SK-N-SH (cell line): Measurements from ENCODE around the gene MUC2. TPM values are rescaled to one million over a fixed set of nuclear protein-coding genes. Genes with fewer than 3 reads are reported as not detected.

Experiments
- CTCF ChIA-PET: fragments of 300-600, 350-600 bp; formaldehyde crosslinking; extraction: SDS; loops from one replicate; lab custom pipeline; 2021; lab: Yijun Ruan, JAX
- POLR2A ChIA-PET: fragments of 350-600 bp; sonication (Branson Sonifier 250); formaldehyde crosslinking; extraction: SDS; loops from one replicate; lab custom pipeline; 2020; ENCODE audit warnings: antibody characterized with exemption, inconsistent platforms; lab: Yijun Ruan, JAX
- DNase-seq: peaks from one replicate; pipeline ENCODE4 v3.0.0; 2012
- H2AFZ ChIP-seq: fragments of 200-600 bp; sonication (generic); 2 replicates; pipeline ENCODE4 v1.8.1; 2016; ENCODE audit warnings: antibody characterized with exemption, mild to moderate bottlenecking, low read depth
- H3F3A ChIP-seq: fragments of 200-600 bp; sonication (generic); replicated peaks from 2 replicates; pipeline ENCODE3; 2016; ENCODE audit warnings: antibody characterized with exemption, mild to moderate bottlenecking; ENCODE audit not compliant: insufficient read depth
- H3K27ac ChIP-seq, 2 experiments: fragments of 200-500 bp in 1 of 2; fragments of 200-600 bp in 1 of 2; sonication (Bioruptor generic) in 1 of 2; sonication (generic), shearing (Covaris generic) in 1 of 2; 2 replicates each; pipeline versions ENCODE4 v1.5.1 to v1.6.1; 2014 to 2016; ENCODE audit warnings: low read depth in 2 of 2, inconsistent platforms in 1 of 2, low read length in 1 of 2, mild to moderate bottlenecking in 1 of 2, mixed read lengths in 1 of 2
- H3K27me3 ChIP-seq: fragments of 200-600 bp; sonication (generic), shearing (Covaris generic); 2 replicates; pipeline ENCODE4 v1.6.1; 2016; ENCODE audit warnings: mixed run types; ENCODE audit not compliant: insufficient read depth
- H3K36me3 ChIP-seq, 2 experiments: fragments of 200-500 bp in 1 of 2; fragments of 200-600 bp in 1 of 2; sonication (Bioruptor generic) in 1 of 2; sonication (generic) in 1 of 2; replicated peaks in 1 of 2; 2 replicates each; pipeline versions ENCODE3 to v1.5.1; 2014 to 2016; ENCODE audit warnings: low read length in 1 of 2, mild to moderate bottlenecking in 1 of 2; ENCODE audit not compliant: insufficient read depth in 2 of 2, control insufficient read depth in 1 of 2
- H3K4me1 ChIP-seq, 2 experiments: fragments of 200-500 bp in 1 of 2; fragments of 200-600 bp in 1 of 2; sonication (Bioruptor generic) in 1 of 2; sonication (generic), shearing (Covaris generic) in 1 of 2; 2 replicates each; pipeline versions ENCODE4 v1.5.1 to v1.6.1; 2014 to 2016; ENCODE audit warnings: low read depth in 1 of 2, low read length in 1 of 2, mixed run types in 1 of 2; ENCODE audit not compliant: insufficient read depth in 2 of 2, control insufficient read depth in 1 of 2
- H3K4me2 ChIP-seq: fragments of 200-600 bp; sonication (generic), shearing (Covaris generic); 2 replicates; pipeline ENCODE4 v1.6.1; 2017; ENCODE audit warnings: mixed run types
- H3K4me3 ChIP-seq, 2 experiments: fragments of 200-500 bp in 1 of 2; fragments of 200-600 bp in 1 of 2; sonication (Bioruptor generic) in 1 of 2; sonication (generic), shearing (Covaris generic) in 1 of 2; 2 replicates each; pipeline versions ENCODE4 v1.5.1 to v1.8.1; 2014 to 2016; ENCODE audit warnings: low read depth in 2 of 2, inconsistent platforms in 1 of 2, low read length in 1 of 2, mild to moderate bottlenecking in 1 of 2, mixed read lengths in 1 of 2, moderate library complexity in 1 of 2
- H3K79me2 ChIP-seq: fragments of 200-600 bp; sonication (generic); 2 replicates; pipeline ENCODE4 v1.8.1; 2017; ENCODE audit warnings: mild to moderate bottlenecking; ENCODE audit not compliant: insufficient read depth
- H3K9ac ChIP-seq: fragments of 200-600 bp; sonication (generic); 2 replicates; pipeline ENCODE4 v1.6.1; 2017; ENCODE audit warnings: mixed run types
- H3K9me2 ChIP-seq: fragments of 200-600 bp; sonication (generic); 2 replicates; pipeline ENCODE4 v1.6.1; 2017; ENCODE audit warnings: mixed run types
- H3K9me3 ChIP-seq: fragments of 200-600 bp; sonication (generic); 2 replicates; pipeline ENCODE4 v1.6.1; 2017; ENCODE audit warnings: mixed run types, mild to moderate bottlenecking, moderate library complexity
- H4K20me1 ChIP-seq: fragments of 200-600 bp; sonication (generic); 2 replicates; pipeline ENCODE4 v1.6.1; 2017; ENCODE audit warnings: mild to moderate bottlenecking, mixed run types; ENCODE audit not compliant: insufficient read depth
- EP300 ChIP-seq, 2 experiments: IDR thresholded peaks; 2 replicates each; pipeline versions ENCODE4 v1.4.0 to v1.6.1; 2012; ENCODE audit warnings: borderline replicate concordance in 1 of 2, low read depth in 1 of 2, low read length in 1 of 2
- EZH2phosphoT487 ChIP-seq: fragments of 200-600 bp; sonication (generic); IDR thresholded peaks from 2 replicates; pipeline ENCODE4 v1.6.1; 2017; ENCODE audit warnings: low read depth, mixed run types, mild to moderate bottlenecking, antibody characterized with exemption, moderate library complexity, borderline replicate concordance
- FOXJ3 ChIP-seq: sonication (generic); formaldehyde crosslinking; IDR thresholded peaks from 2 replicates; pipeline ENCODE4 v1.5.1; 2020; ENCODE audit warnings: mild to moderate bottlenecking, missing genetic modification reagents
- FOXM1 ChIP-seq: IDR thresholded peaks from 2 replicates; pipeline ENCODE4 v1.4.0; 2012; ENCODE audit warnings: low read depth, mild to moderate bottlenecking
- GABPA ChIP-seq: IDR thresholded peaks from 2 replicates; pipeline ENCODE4 v1.4.0; 2012; ENCODE audit warnings: low read depth, mild to moderate bottlenecking
- GATA2 ChIP-seq: sonication (generic); formaldehyde crosslinking; IDR thresholded peaks from 2 replicates; pipeline ENCODE4 v1.5.0; 2020; ENCODE audit warnings: mild to moderate bottlenecking, missing genetic modification reagents
- MXI1 ChIP-seq: IDR thresholded peaks from 2 replicates; pipeline ENCODE4 v1.6.1; 2012; ENCODE audit warnings: mild to moderate bottlenecking, low read depth, low read length, improper control_type of control experiment
- NFIC ChIP-seq: IDR thresholded peaks from 2 replicates; pipeline ENCODE4 v1.4.0; 2012; ENCODE audit warnings: borderline replicate concordance
- POLR2AphosphoS5 ChIP-seq: IDR thresholded peaks from 2 replicates; pipeline ENCODE4 v1.6.1; 2012; ENCODE audit warnings: low read depth, low read length
- RAD21 ChIP-seq: IDR thresholded peaks from 2 replicates; pipeline ENCODE4 v1.6.1; 2012; ENCODE audit warnings: mild to moderate bottlenecking, low read length
- RFX5 ChIP-seq: IDR thresholded peaks from 2 replicates; pipeline ENCODE4 v1.6.1; 2012; ENCODE audit warnings: mild to moderate bottlenecking, improper control_type of control experiment, low read length
- RXRA ChIP-seq: IDR thresholded peaks from 2 replicates; pipeline ENCODE4 v1.4.0; 2012; ENCODE audit warnings: low read depth, mild to moderate bottlenecking, borderline replicate concordance
- TCF12 ChIP-seq: IDR thresholded peaks from 2 replicates; pipeline ENCODE4 v1.4.0; 2012
- YY1 ChIP-seq: IDR thresholded peaks from 2 replicates; pipeline ENCODE4 v1.4.0; 2012; ENCODE audit warnings: low read depth, mild to moderate bottlenecking
- WGBS: methylation state at CpG from one replicate; pipeline ENCODE4 v1.1.6; 2017; ENCODE audit warnings: low lambda C conversion rate; 5-methylcytosine and 5-hydroxymethylcytosine counted together
- polyA plus RNA-seq, 3 experiments: library from polyadenylated mRNA; depleted of rRNA; stranded (reverse); fragments of >200 nt; gene quantifications; 2 replicates each; pipeline ENCODE4 v1.2.3, GENCODE V29; 2012
- TF ChIP-seq, protein P1 (sequence below): IDR thresholded peaks from 2 replicates; pipeline ENCODE4 v1.4.0; 2012; ENCODE audit warnings: low read depth, borderline replicate concordance
- TF ChIP-seq, protein P2 (sequence below): fragments of 200-600 bp; sonication (generic); IDR thresholded peaks from 2 replicates; pipeline ENCODE4 v1.6.1; 2017; ENCODE audit warnings: antibody characterized with exemption, mild to moderate bottlenecking, moderate library complexity
- TF ChIP-seq, protein P3 (sequence below): IDR thresholded peaks from 2 replicates; pipeline ENCODE4; 2012

MUC2 gene
- polyA plus RNA-seq, 1 of the 3 experiments (the other 2 are of a cell fraction) = not detected

DNA sequence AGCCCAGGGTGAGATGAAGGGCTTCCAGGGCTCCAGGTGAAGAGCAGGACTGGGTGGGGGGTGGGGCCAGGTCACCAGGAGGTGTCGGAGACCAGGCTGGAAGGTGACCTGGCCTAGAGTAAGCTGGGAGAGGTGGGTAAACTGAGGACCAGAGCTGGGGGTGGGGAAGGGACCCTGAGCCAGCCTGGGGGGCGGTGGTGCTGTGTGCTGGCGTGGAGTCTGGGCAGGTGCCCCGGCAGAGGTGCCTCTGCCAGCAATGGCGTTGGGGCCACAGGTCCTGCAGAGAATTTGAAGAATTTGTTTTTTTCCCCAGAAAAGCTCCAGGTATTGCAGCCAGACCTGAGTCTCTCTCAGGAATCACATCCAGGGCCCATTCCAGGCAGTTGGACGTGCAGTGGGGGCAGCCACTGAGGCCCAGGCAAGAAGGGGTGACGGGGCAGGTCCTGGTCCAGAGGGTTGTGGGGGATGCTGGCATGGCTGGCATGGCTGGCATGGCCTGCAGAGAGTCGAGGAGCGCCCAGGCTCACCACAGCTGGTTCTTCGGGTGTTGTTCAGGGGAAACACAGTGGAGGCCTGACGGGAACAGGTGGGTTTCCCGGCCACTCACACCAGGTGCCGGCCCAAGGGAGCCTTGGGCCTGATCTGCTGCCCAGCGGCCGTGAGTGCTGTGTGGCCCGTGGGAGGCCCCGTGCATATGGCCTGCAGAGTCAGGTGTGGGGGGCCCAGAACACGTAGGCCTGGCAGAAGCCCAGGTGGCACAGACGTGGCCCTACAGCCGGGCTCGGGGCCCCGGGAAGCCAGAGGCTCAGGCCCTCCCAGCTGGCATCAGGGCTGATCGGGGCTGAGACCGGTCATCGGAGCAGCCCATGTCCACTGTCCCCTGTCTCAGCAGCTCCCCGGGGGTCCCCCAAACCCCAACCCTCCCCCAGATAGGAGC, 31.8 kb upstream of the MUC2 start:
- no peak overlapping the region for H3K4me3 ChIP-seq
- no peaks in the 10 kb centered on the region; the same call in 1 of the 2 replicates for H3K27me3 ChIP-seq
- POLR2A ChIA-PET = no interaction called here
- CTCF ChIA-PET = interaction anchor here (1.5 to 4.3 kb wide), 3 partner anchors 8 to 195 kb away, joined by 4 to 25 read pairs (median 16); partner anchors contain the start of gene AP2A2
- no peak overlapping the region for H3K27ac ChIP-seq
- peaks cover 0 to 7% of the 10 kb centered on the region in 2 experiments; a peak in 1 of 4 replicates for H3K4me1 ChIP-seq
- H2AFZ ChIP-seq = no peak overlapping the region
- no peaks in the 10 kb centered on the region for H4K20me1 ChIP-seq
- H3K9ac ChIP-seq = no peak overlapping the region
- H3F3A ChIP-seq = no peaks in the 10 kb centered on the region
- peak; percentile 30 for DNase-seq
- no peak overlapping the region for H3K4me2 ChIP-seq
- 59% methylated on average over 7 of the region's 26 CpGs for WGBS
- TF ChIP-seq EZH2phosphoT487 (no peak), RFX5 (no peak), MXI1 (no peak)
- TF ChIP-seq, protein P1, sequence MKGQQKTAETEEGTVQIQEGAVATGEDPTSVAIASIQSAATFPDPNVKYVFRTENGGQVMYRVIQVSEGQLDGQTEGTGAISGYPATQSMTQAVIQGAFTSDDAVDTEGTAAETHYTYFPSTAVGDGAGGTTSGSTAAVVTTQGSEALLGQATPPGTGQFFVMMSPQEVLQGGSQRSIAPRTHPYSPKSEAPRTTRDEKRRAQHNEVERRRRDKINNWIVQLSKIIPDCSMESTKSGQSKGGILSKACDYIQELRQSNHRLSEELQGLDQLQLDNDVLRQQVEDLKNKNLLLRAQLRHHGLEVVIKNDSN = no peak
- H3K9me2 ChIP-seq = no peaks in the 10 kb centered on the region
- H3K9me3 ChIP-seq = no peaks in the 10 kb centered on the region
- H3K36me3 ChIP-seq = no peaks in the 10 kb centered on the region
- no peaks in the 10 kb centered on the region for H3K79me2 ChIP-seq

DNA sequence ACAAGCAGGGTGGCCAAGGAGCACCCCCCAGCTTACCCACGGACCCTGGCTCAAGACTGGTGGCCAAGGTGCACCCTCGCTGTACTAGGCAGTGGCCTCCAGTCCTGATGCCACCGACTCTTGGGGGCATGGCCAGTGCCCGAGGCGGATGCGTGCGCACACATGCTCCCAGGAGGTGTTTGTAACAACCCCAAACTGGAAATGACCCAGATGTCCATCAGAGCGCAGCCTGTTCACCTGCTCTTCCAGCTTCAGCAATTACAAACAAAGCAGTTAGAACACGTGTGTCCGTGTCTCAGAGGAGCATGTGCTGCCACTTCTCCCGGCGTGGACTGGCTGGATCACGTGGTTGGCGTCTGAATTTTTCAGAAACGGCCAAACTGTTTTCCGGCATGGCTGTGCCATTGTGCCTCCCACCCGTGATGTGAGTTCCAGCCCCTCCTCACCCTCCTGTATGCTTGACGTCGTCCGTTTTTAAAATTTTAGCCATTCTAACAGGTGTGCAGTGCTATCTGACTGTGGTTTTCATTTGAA, 31.0 kb upstream of the MUC2 start:
- TF ChIP-seq YY1 = no peak
- no peak for TF ChIP-seq EZH2phosphoT487
- TF ChIP-seq EP300 (IDR thresholded peaks at IDR 0.05; ENCODE audit: borderline replicate concordance in 1 of 2, low read depth in 1 of 2, low read length in 1 of 2) = no peak
- TF ChIP-seq RXRA = no peak
- TF ChIP-seq RAD21 = no peak
- no peak for TF ChIP-seq POLR2AphosphoS5
- no peak for TF ChIP-seq GABPA
- TF ChIP-seq TCF12 = no peak
- TF ChIP-seq, protein P2, sequence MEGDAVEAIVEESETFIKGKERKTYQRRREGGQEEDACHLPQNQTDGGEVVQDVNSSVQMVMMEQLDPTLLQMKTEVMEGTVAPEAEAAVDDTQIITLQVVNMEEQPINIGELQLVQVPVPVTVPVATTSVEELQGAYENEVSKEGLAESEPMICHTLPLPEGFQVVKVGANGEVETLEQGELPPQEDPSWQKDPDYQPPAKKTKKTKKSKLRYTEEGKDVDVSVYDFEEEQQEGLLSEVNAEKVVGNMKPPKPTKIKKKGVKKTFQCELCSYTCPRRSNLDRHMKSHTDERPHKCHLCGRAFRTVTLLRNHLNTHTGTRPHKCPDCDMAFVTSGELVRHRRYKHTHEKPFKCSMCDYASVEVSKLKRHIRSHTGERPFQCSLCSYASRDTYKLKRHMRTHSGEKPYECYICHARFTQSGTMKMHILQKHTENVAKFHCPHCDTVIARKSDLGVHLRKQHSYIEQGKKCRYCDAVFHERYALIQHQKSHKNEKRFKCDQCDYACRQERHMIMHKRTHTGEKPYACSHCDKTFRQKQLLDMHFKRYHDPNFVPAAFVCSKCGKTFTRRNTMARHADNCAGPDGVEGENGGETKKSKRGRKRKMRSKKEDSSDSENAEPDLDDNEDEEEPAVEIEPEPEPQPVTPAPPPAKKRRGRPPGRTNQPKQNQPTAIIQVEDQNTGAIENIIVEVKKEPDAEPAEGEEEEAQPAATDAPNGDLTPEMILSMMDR = no peak
- TF ChIP-seq FOXJ3 (CRISPR knock-in tag) = no peak
- TF ChIP-seq, protein P3, sequence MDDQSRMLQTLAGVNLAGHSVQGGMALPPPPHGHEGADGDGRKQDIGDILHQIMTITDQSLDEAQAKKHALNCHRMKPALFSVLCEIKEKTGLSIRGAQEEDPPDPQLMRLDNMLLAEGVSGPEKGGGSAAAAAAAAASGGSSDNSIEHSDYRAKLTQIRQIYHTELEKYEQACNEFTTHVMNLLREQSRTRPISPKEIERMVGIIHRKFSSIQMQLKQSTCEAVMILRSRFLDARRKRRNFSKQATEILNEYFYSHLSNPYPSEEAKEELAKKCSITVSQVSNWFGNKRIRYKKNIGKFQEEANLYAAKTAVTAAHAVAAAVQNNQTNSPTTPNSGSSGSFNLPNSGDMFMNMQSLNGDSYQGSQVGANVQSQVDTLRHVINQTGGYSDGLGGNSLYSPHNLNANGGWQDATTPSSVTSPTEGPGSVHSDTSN = no peak
- no peak for TF ChIP-seq NFIC
- no peak for TF ChIP-seq FOXM1
- no peak for TF ChIP-seq MXI1
- no peak for TF ChIP-seq GATA2 (CRISPR knock-in tag)
- POLR2A ChIA-PET = no interaction called here
- Histone ChIP-seq H3K27me3 (no peaks in the 10 kb centered on the region; the same call in 1 of the 2 replicates), H3K4me2 (no peak overlapping the region), H4K20me1 (no peaks in the 10 kb centered on the region), H3K9ac (no peak overlapping the region), H3K9me2 (no peaks in the 10 kb centered on the region), H3K27ac (no peak overlapping the region), H3K4me3 (no peak overlapping the region), H3K9me3 (no peaks in the 10 kb centered on the region), H2AFZ (no peak overlapping the region), H3K79me2 (no peaks in the 10 kb centered on the region), H3F3A (no peaks in the 10 kb centered on the region), H3K4me1 (peaks cover 0 to 7% of the 10 kb centered on the region in 2 experiments; a peak in 1 of 4 replicates), H3K36me3 (no peaks in the 10 kb centered on the region)
- CTCF ChIA-PET = interaction anchor here (1.5 to 4.3 kb wide), 2 partner anchors 7 to 118 kb away, joined by 4 to 25 read pairs; partner anchors contain the start of gene AP2A2
- 71% methylated on average over 16 of the region's 20 CpGs for WGBS
- no peak for DNase-seq
